HFF-Myc (cell line): ENCODE measurements around the gene C4orf51.
"Not testable (repeated sequence)": the region's sequence is repeated elsewhere in the genome, so short reads cannot be mapped to it uniquely, and the experiment has no call there.

Experiments
- DNase-seq: peaks from one replicate; pipeline ENCODE4 v3.0.0-alpha.2; 2011; ENCODE audit warnings: low read depth; ENCODE audit errors: extremely low read depth
- H3K4me3 ChIP-seq: replicated peaks from 2 replicates; pipeline ENCODE4 v1.5.1; 2011; ENCODE audit warnings: low read depth, mild to moderate bottlenecking, control low read depth, low read length
- CTCF ChIP-seq: IDR thresholded peaks from 2 replicates; pipeline ENCODE4 v1.5.1; 2012; ENCODE audit warnings: mild to moderate bottlenecking, low read depth, low read length, control low read depth; ENCODE audit errors: missing control alignments

Gene C4orf51

GRCh38 chr4:145679991-145680455 lies at the start of gene C4orf51:
TSS of gene C4orf51 (plus strand) at chr4:145680146. CDS start at chr4:145680204, 58 bp downstream.
- no peak within 1 kb of the TSS for H3K4me3 ChIP-seq
- DNase-seq = peak; percentile 14
- no peak for TF ChIP-seq CTCF

GRCh38 chr4:145635117-145635516 lies 44.8 kb upstream of the C4orf51 start:
- TF ChIP-seq CTCF = no peak
- DNase-seq = no peak
- no peak overlapping the region for H3K4me3 ChIP-seq

GRCh38 chr4:145635630-145636029 lies 44.3 kb upstream of the C4orf51 start:
- H3K4me3 ChIP-seq = no peak overlapping the region

GRCh38 chr4:145639186-145639698 lies 40.7 kb upstream of the C4orf51 start:
- no peak for TF ChIP-seq CTCF
- DNase-seq = no peak
- H3K4me3 ChIP-seq = no peak overlapping the region

More at GRCh38 chr4:145635630-145636029, 44.3 kb upstream of the C4orf51 start:
- DNase-seq = no peak
- TF ChIP-seq CTCF = no peak

- not testable (repeated sequence) for DNase-seq, H3K4me3 ChIP-seq
Observed at GRCh38 chr4:145640236-145640635, 39.7 kb upstream of the C4orf51 start.

- no peak for TF ChIP-seq CTCF
- no peak for DNase-seq
Observed at GRCh38 chr4:145643295-145643694, 36.7 kb upstream of the C4orf51 start.

GRCh38 chr4:145644699-145645098 lies 35.2 kb upstream of the C4orf51 start:
- H3K4me3 ChIP-seq = no peak overlapping the region
- TF ChIP-seq CTCF = no peak
- DNase-seq = no peak

More at GRCh38 chr4:145643295-145643694, 36.7 kb upstream of the C4orf51 start:
- no peak overlapping the region for H3K4me3 ChIP-seq
